Astrocyte (in vitro differentiated cells and primary cell): ENCODE results near the gene UGT2B17. TPM values are rescaled to one million over a fixed set of nuclear protein-coding genes. Genes with fewer than 3 reads are reported as not detected.

ENCODE experiments used
- DNase-seq: peaks from one replicate; pipeline ENCODE4 v3.0.0-alpha.2; 2010; ENCODE audit warnings: low read depth
- FAIRE-seq: peaks from 2 replicates; lab custom pipeline; 2011; peaks lifted over from hg19 to GRCh38; lab: Jason Lieb, UNC
- H2AFZ ChIP-seq: 2 replicates; pipeline ENCODE4 v1.6.0; 2012; ENCODE audit warnings: low read depth, low read length, inconsistent platforms
- H3K27ac ChIP-seq: 2 replicates; pipeline ENCODE4 v1.5.1; 2011; ENCODE audit warnings: low read depth, low read length, inconsistent platforms
- H3K27me3 ChIP-seq: 2 replicates; pipeline ENCODE4 v1.6.0; 2011; ENCODE audit warnings: low read length, inconsistent platforms; ENCODE audit not compliant: insufficient read depth
- H3K36me3 ChIP-seq: 2 replicates; pipeline ENCODE4 v1.5.1; 2011; ENCODE audit warnings: low read length, inconsistent platforms; ENCODE audit not compliant: insufficient read depth
- H3K4me1 ChIP-seq: 2 replicates; pipeline ENCODE4 v1.5.1; 2011; ENCODE audit warnings: low read length, inconsistent platforms; ENCODE audit not compliant: insufficient read depth
- H3K4me2 ChIP-seq: 2 replicates; pipeline ENCODE4 v1.6.0; 2012; ENCODE audit warnings: low read length, inconsistent platforms
- H3K4me3 ChIP-seq: 2 replicates; pipeline ENCODE4 v1.5.1; 2011; ENCODE audit warnings: low read depth, mild to moderate bottlenecking, low read length, inconsistent platforms; ENCODE audit not compliant: insufficient read depth
- H3K79me2 ChIP-seq: 2 replicates; pipeline ENCODE4 v1.6.0; 2012; ENCODE audit warnings: mild to moderate bottlenecking, low read length, inconsistent platforms; ENCODE audit not compliant: insufficient read depth
- H3K9ac ChIP-seq: 2 replicates; pipeline ENCODE4 v1.6.0; 2012; ENCODE audit warnings: mild to moderate bottlenecking, low read length, inconsistent platforms
- H3K9me3 ChIP-seq: 2 replicates; pipeline ENCODE4 v1.5.1; 2012; ENCODE audit warnings: low read depth, mild to moderate bottlenecking, low read length, inconsistent platforms; ENCODE audit not compliant: insufficient read depth
- H4K20me1 ChIP-seq: 2 replicates; pipeline ENCODE4 v1.6.0; 2012; ENCODE audit warnings: low read length, inconsistent platforms; ENCODE audit not compliant: insufficient read depth
- H3K27ac Mint-ChIP-seq: one replicate; pipeline ENCODE4 v1.8.0; 2021; ENCODE audit warnings: mild to moderate bottlenecking, mixed read lengths; ENCODE audit not compliant: unreplicated experiment
- H3K27me3 Mint-ChIP-seq: one replicate; pipeline ENCODE4 v1.8.0; 2021; ENCODE audit warnings: low read depth, mixed read lengths; ENCODE audit not compliant: unreplicated experiment
- H3K36me3 Mint-ChIP-seq: one replicate; pipeline ENCODE4 v1.8.0; 2021; ENCODE audit warnings: low read depth, mixed read lengths; ENCODE audit not compliant: unreplicated experiment
- H3K4me1 Mint-ChIP-seq: one replicate; pipeline ENCODE4 v1.8.0; 2021; ENCODE audit warnings: low read depth, mixed read lengths; ENCODE audit not compliant: unreplicated experiment
- H3K4me3 Mint-ChIP-seq: one replicate; pipeline ENCODE4 v1.8.0; 2021; ENCODE audit warnings: mild to moderate bottlenecking, moderate library complexity, mixed read lengths; ENCODE audit not compliant: unreplicated experiment
- H3K9me3 Mint-ChIP-seq: one replicate; pipeline ENCODE4 v1.8.0; 2021; ENCODE audit warnings: mild to moderate bottlenecking, mixed read lengths; ENCODE audit not compliant: unreplicated experiment
- EZH2 ChIP-seq: IDR thresholded peaks from 2 replicates; pipeline ENCODE4 v1.6.1; 2012; ENCODE audit warnings: mild to moderate bottlenecking, low read length, inconsistent platforms; ENCODE audit not compliant: insufficient read depth
- total RNA-seq: library from RNA; stranded (reverse); gene quantifications from 2 replicates; pipeline ENCODE4 v1.2.1, GENCODE V29; 2021
- TF ChIP-seq, protein P1 (sequence below): IDR thresholded peaks from 2 replicates; pipeline ENCODE4 v1.5.1; 2011; ENCODE audit warnings: low read depth, mild to moderate bottlenecking, inconsistent platforms, low read length, moderate library complexity; ENCODE audit not compliant: insufficient read depth

Gene UGT2B17
- total RNA-seq, 1 donor from 2014 or later, result not detected

GRCh38 chr4:68592673-68593072, 16.6 kb upstream of the UGT2B17 start:
- H3K27ac ChIP-seq, result no peak overlapping the region

GRCh38 chr4:68591204-68591603, 15.1 kb upstream of the UGT2B17 start:
- no peaks in the 10 kb centered on the region for H4K20me1 ChIP-seq
- no peak overlapping the region for H3K4me2 ChIP-seq
- no peaks in the 10 kb centered on the region for H3K36me3 ChIP-seq
- H3K4me3 ChIP-seq, result no peak overlapping the region
- no peaks in the 10 kb centered on the region for H3K9me3 ChIP-seq
- Mint-ChIP-seq H3K27ac (no peak overlapping the region), H3K4me1 (peaks cover 18% of the 10 kb centered on the region), H3K27me3 (no peaks in the 10 kb centered on the region), H3K4me3 (no peak overlapping the region), H3K36me3 (no peaks in the 10 kb centered on the region), H3K9me3 (no peaks in the 10 kb centered on the region)
- no peaks in the 10 kb centered on the region for H3K79me2 ChIP-seq
- H3K27ac ChIP-seq, result no peak overlapping the region
- H3K9ac ChIP-seq, result no peak overlapping the region
- no peak overlapping the region for H2AFZ ChIP-seq
- DNase-seq (no peak), FAIRE-seq (no peak)
- TF ChIP-seq, protein P1, sequence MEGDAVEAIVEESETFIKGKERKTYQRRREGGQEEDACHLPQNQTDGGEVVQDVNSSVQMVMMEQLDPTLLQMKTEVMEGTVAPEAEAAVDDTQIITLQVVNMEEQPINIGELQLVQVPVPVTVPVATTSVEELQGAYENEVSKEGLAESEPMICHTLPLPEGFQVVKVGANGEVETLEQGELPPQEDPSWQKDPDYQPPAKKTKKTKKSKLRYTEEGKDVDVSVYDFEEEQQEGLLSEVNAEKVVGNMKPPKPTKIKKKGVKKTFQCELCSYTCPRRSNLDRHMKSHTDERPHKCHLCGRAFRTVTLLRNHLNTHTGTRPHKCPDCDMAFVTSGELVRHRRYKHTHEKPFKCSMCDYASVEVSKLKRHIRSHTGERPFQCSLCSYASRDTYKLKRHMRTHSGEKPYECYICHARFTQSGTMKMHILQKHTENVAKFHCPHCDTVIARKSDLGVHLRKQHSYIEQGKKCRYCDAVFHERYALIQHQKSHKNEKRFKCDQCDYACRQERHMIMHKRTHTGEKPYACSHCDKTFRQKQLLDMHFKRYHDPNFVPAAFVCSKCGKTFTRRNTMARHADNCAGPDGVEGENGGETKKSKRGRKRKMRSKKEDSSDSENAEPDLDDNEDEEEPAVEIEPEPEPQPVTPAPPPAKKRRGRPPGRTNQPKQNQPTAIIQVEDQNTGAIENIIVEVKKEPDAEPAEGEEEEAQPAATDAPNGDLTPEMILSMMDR, result no peak
- no peak for TF ChIP-seq EZH2
- no peaks in the 10 kb centered on the region for H3K4me1 ChIP-seq
- H3K27me3 ChIP-seq, result no peaks in the 10 kb centered on the region

More at GRCh38 chr4:68592673-68593072, 16.6 kb upstream of the UGT2B17 start:
- Mint-ChIP-seq H3K4me3 (no peak overlapping the region), H3K36me3 (no peaks in the 10 kb centered on the region), H3K27ac (no peak overlapping the region), H3K27me3 (no peaks in the 10 kb centered on the region), H3K4me1 (peaks cover 18% of the 10 kb centered on the region), H3K9me3 (no peaks in the 10 kb centered on the region)
- H3K27me3 ChIP-seq, result no peaks in the 10 kb centered on the region
- H3K9ac ChIP-seq, result no peak overlapping the region
- H3K9me3 ChIP-seq, result no peaks in the 10 kb centered on the region
- no peak overlapping the region for H2AFZ ChIP-seq
- H3K4me3 ChIP-seq, result no peak overlapping the region
- no peak for DNase-seq
- H3K4me2 ChIP-seq, result no peak overlapping the region
- no peaks in the 10 kb centered on the region for H3K4me1 ChIP-seq
- H3K79me2 ChIP-seq, result no peaks in the 10 kb centered on the region
- H4K20me1 ChIP-seq, result no peaks in the 10 kb centered on the region
- H3K36me3 ChIP-seq, result no peaks in the 10 kb centered on the region
- FAIRE-seq, result no peak
- no peak for TF ChIP-seq EZH2
- TF ChIP-seq, protein P1, result no peak

DNA sequence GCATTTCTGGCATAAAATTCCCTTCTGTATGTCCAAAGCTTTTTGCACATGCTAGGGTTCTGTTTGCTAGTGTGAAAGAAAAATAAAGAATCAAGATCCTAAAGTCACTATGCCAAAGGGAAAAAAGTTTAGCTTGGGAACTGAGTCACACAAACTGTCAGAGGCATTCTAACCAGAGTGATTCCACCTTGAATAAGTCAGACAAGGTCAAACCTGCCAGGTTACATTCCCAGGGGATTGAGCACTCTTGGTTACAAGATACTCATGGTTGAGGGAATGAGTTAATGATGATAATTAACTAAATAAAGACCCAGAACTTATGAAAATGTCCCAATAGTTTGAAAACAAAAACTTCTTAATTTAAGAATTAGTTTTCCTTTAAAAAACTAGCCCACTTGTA, 13.7 kb upstream of the UGT2B17 start:
- H3K4me1 Mint-ChIP-seq, result peaks cover 18% of the 10 kb centered on the region
- no peak overlapping the region for H3K27ac ChIP-seq
- no peaks in the 10 kb centered on the region for H3K36me3 Mint-ChIP-seq

More for the DNA sequence above, 13.7 kb upstream of the UGT2B17 start:
- H3K27me3 Mint-ChIP-seq, result no peaks in the 10 kb centered on the region
- FAIRE-seq (no peak), DNase-seq (no peak)
- H3K4me3 Mint-ChIP-seq, result no peak overlapping the region
- H3K9ac ChIP-seq, result no peak overlapping the region
- H2AFZ ChIP-seq, result no peak overlapping the region
- no peaks in the 10 kb centered on the region for H3K9me3 ChIP-seq
- no peaks in the 10 kb centered on the region for H4K20me1 ChIP-seq
- H3K4me3 ChIP-seq, result no peak overlapping the region
- H3K79me2 ChIP-seq, result no peaks in the 10 kb centered on the region
- no peaks in the 10 kb centered on the region for H3K36me3 ChIP-seq
- H3K4me2 ChIP-seq, result no peak overlapping the region
- H3K9me3 Mint-ChIP-seq, result peaks cover 6% of the 10 kb centered on the region
- no peak overlapping the region for H3K27ac Mint-ChIP-seq
- TF ChIP-seq, protein P1, result no peak
- TF ChIP-seq EZH2, result no peak
- H3K4me1 ChIP-seq, result no peaks in the 10 kb centered on the region
- no peaks in the 10 kb centered on the region for H3K27me3 ChIP-seq
